ENCODE measurements around the gene CATSPERE.
"Not testable (repeated sequence)": the region's sequence is repeated elsewhere in the genome, so short reads cannot be mapped to it uniquely, and the experiment has no call there.

The CATSPERE gene

GRCh38 chr1:244664353-244664752 is 203.3 kb downstream of the CATSPERE start:
- TF ChIP-seq ZFP30 (CRISPR knock-in tag; IDR thresholded peaks at IDR 0.05): no peak
- TF ChIP-seq SNAI2 (CRISPR knock-in tag; IDR thresholded peaks at IDR 0.05): no peak
- TF ChIP-seq ZNF70 (CRISPR knock-in tag; IDR thresholded peaks at IDR 0.05): no peak
- TF ChIP-seq POU6F1 (CRISPR knock-in tag; IDR thresholded peaks at IDR 0.05; ENCODE audit: borderline replicate concordance, low read depth): no peak
- no peak for TF ChIP-seq ZNF8 (CRISPR knock-in tag; IDR thresholded peaks at IDR 0.05)
- TF ChIP-seq OSR1 (CRISPR knock-in tag; IDR thresholded peaks at IDR 0.05): no peak
- TF ChIP-seq ZFP3 (CRISPR knock-in tag; IDR thresholded peaks at IDR 0.05): no peak
- TF ChIP-seq ARNTL (CRISPR knock-in tag; IDR thresholded peaks at IDR 0.05; ENCODE audit: borderline replicate concordance, low read depth): no peak
- no peak for TF ChIP-seq GLIS3 (CRISPR knock-in tag; IDR thresholded peaks at IDR 0.05)
- TF ChIP-seq ZC3H10 (CRISPR knock-in tag; IDR thresholded peaks at IDR 0.05): no peak
- ATAC-seq: no peak

DNA sequence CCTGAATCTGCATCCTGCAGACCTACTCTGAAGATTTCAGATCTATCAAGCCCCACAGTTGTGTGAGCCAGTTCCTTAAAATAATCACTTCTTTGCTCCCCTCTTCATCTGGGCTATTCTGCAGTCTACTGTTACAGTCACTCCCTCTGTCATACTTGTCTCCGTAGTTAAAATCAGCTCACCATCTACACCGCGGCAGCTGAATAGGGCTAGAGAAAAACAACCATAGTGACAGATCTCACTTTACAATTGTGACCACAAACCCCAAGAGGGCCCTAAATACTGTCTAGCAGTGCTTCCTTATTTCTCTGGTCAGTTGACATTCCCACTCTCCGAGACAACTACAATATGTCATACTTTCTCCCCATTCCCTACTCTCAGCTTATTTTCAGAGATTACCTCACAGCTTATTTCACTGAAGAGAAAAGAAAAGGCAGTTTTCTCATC is 204.7 kb downstream of the CATSPERE start:
- TF ChIP-seq CSDC2 (CRISPR knock-in tag; IDR thresholded peaks at IDR 0.05) (no peak), CSRNP3 (CRISPR knock-in tag; IDR thresholded peaks at IDR 0.05) (no peak), SNAI2 (CRISPR knock-in tag; IDR thresholded peaks at IDR 0.05) (no peak), BACH2 (CRISPR knock-in tag; IDR thresholded peaks at IDR 0.05; ENCODE audit: borderline replicate concordance) (no peak), ZNF565 (CRISPR knock-in tag; conservative IDR thresholded peaks at IDR 0.05; ENCODE audit: low read depth) (no peak), ZNF70 (CRISPR knock-in tag; IDR thresholded peaks at IDR 0.05) (no peak), CREB5 (CRISPR knock-in tag; IDR thresholded peaks at IDR 0.05; ENCODE audit: low read depth) (no peak), ZC3H10 (CRISPR knock-in tag; IDR thresholded peaks at IDR 0.05) (no peak), POU6F1 (CRISPR knock-in tag; IDR thresholded peaks at IDR 0.05; ENCODE audit: borderline replicate concordance, low read depth) (no peak), TOX (CRISPR knock-in tag; IDR thresholded peaks at IDR 0.05; ENCODE audit: borderline replicate concordance) (no peak), OSR1 (CRISPR knock-in tag; IDR thresholded peaks at IDR 0.05) (no peak), ARNTL (CRISPR knock-in tag; IDR thresholded peaks at IDR 0.05; ENCODE audit: borderline replicate concordance, low read depth) (no peak), PATZ1 (CRISPR knock-in tag; IDR thresholded peaks at IDR 0.05; ENCODE audit: borderline replicate concordance) (no peak), ISL1 (CRISPR knock-in tag; IDR thresholded peaks at IDR 0.05) (no peak), ESRRG (CRISPR knock-in tag; IDR thresholded peaks at IDR 0.05) (no peak)
- no peak for ATAC-seq

DNA sequence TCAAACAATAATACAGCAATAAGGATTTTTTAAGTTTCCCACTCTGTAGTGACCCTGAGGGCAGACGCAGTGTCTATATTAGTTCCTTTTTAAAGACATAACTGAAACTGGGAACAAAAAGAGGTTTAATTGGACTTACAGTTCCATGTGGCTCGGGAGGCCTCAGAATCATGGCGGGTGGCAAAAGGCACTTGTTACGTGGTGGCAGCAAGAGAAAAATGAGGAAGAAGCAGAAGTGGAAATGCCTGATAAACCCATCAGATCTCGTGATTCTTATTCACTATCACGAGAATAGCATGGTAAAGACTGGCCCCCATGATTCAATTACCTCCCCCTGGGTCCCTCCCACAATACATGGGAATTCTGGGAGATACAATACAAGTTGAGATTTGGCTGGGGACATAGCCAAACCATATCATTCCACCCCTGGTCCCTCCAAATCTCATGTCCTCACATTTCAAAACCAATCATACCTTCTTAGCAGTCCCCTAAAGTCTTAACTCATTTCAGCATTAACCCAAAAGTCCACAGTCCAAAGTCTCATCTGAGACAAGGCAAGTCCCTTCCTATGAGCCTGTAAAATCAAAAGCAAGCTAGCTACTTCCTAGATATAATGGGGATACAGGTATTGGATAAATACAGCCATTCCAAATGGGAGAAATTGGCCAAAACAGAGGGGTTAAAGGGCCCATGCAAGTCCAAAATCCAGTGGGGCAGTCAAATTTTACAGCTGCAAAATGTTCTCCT is 205.8 kb downstream of the CATSPERE start:
- not testable (repeated sequence) for ATAC-seq

- no peak for ATAC-seq
- TF ChIP-seq CREB5 (CRISPR knock-in tag; IDR thresholded peaks at IDR 0.05; ENCODE audit: low read depth) (no peak), BACH2 (CRISPR knock-in tag; IDR thresholded peaks at IDR 0.05; ENCODE audit: borderline replicate concordance) (no peak), TSHZ2 (CRISPR knock-in tag; IDR thresholded peaks at IDR 0.05) (no peak), GLIS3 (CRISPR knock-in tag; IDR thresholded peaks at IDR 0.05) (no peak), RARB (CRISPR knock-in tag; IDR thresholded peaks at IDR 0.05) (no peak), ZC3H10 (CRISPR knock-in tag; IDR thresholded peaks at IDR 0.05) (no peak), ARNTL (CRISPR knock-in tag; IDR thresholded peaks at IDR 0.05; ENCODE audit: borderline replicate concordance, low read depth) (no peak), ZNF8 (CRISPR knock-in tag; IDR thresholded peaks at IDR 0.05) (no peak), ISL1 (CRISPR knock-in tag; IDR thresholded peaks at IDR 0.05) (no peak)
Measured at GRCh38 chr1:244667797-244668196, 206.7 kb downstream of the CATSPERE start.

Measured in SK-N-SH treated with all-trans-retinoic acid at 6 μM for 48 hours (cell line).